NOMO-1 treated with DMSO at 0.1 percent for 48 hours (cell line): ENCODE measurements around the gene CYP19A1.

ENCODE experiments used
- DNase-seq: peaks from one replicate; lab custom pipeline; 2025; ENCODE audit not compliant: unreplicated experiment; lab: John Stamatoyannopoulos, UW

The CYP19A1 gene

DNA sequence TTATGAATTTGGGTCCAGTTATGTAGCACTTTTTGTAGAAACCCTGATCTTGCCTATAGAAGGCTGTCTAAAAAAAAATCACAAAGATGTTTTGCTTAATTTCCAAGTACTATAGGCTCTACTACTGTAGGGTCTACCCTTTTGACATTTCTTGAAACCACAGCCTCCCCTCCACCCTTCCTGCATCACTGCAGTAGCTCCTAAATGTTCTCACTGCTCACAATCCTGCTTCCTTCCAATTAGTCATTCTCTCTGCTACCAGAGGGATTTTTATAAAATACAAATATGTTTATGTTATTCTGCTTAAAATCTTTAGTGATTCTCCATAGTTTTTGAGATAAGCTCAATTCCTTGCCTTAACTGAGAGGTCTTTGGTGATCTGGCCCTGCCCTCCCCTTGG lies 114.0 kb downstream of the CYP19A1 start:
- DNase-seq: no peak

GRCh38 chr15:51223771-51224229 lies 114.6 kb downstream of the CYP19A1 start:
- DNase-seq: peak; percentile 52

GRCh38 chr15:51218299-51218938 lies 120.0 kb downstream of the CYP19A1 start:
- no peak for DNase-seq

- no peak for DNase-seq
Measured at GRCh38 chr15:51212909-51213308, 125.5 kb downstream of the CYP19A1 start.

GRCh38 chr15:51212239-51212638 lies 126.2 kb downstream of the CYP19A1 start:
- DNase-seq: no peak

DNA sequence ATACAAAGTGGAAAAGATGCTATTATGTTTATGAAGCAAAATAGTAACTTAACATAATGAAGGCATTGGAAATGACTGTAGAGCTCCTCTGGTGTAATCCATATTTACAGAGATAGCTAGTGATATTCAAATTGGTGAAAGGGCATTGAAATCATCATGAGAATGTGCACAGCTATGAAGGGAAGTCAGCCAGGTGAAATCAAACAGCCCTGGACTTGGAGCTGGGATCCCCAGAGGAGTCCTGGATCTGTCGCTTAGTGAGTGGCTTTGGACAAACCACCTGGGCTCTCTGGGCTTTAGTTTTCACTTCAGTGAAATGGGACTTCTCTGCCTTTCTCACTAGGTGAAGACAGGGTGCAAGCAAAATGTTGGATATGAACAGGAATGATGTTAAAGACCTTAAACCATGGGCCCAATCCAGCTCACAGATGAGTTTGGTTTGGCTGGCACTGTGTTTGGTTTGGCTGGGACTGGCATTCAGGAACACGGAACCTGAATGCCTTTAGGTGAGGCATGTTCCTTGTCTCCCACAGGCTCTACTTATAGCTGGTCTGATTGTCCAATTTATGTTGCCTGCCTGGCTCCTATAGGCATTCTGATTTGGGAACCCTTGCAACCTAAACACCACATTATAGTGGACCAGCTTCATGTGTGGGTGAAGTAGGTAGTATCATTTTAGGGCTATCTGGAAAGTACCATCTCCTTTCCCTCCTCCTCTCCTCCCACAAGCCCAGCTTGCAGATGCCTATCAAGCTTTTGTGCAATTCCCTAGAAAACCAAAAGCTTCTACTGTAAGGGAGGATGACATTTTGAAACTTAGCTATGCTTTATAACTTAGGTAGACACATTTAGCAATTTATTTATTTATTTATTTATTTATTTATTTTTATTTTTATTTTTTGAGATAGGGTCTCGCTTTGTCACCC lies 133.1 kb downstream of the CYP19A1 start:
- DNase-seq: no peak

DNA sequence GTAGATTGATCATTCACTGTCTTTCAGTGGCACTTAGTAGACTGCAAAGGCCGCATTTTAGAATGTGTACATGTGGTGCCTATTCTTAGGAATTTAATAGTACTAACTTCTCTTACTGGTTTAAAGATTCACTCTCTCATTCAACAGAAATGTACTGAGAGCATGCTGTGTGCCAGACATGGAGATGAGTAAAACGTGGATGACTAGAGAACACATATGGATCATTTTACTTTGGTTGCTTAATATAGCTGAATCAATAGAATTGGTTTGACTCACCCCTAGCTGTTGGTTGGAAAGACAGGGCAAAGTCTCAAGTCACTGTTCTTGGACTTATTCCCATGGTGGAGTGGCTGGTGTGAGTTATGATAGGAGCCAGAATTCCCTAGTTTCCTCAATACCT lies 134.6 kb downstream of the CYP19A1 start:
- DNase-seq: no peak

DNA sequence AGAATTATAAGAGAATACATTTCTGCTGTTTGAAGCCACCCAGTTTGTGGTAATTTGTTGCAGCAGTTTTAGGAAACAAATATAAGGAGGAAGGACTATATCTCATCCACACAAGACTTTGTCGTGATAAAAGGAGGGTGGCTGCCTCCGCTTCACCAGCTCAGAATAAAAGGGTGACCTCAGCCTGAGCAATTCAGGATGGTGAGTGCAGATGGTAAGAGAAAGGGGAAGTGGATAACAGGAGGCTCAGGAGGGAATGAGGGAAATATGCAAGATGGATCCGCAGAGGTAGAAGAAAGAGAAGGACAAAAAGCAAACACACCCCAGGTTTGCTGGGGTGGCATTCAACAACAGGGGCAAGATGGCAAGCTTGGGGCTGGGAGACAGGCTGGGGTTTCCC lies 135.6 kb downstream of the CYP19A1 start:
- peak; percentile 62 for DNase-seq

DNA sequence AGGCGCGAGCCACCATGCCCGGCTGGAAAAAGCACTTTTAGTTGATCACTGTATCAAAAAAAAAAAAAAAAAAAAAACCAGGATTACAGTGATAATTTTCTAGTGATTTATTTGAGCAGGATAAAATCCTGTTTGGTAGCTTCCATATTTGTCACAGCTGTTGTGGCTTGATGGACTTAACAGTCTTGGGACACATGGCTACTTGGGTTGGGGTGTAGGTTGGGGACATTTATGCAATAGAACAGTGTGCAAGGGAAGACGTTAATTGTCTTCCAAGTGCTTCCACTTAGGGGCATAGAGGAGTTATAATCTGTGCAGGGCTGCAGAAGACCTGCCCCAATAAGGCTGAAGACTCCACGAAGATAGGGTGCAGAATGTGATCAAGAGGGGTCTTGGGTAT lies 136.8 kb downstream of the CYP19A1 start:
- DNase-seq: no peak

DNA sequence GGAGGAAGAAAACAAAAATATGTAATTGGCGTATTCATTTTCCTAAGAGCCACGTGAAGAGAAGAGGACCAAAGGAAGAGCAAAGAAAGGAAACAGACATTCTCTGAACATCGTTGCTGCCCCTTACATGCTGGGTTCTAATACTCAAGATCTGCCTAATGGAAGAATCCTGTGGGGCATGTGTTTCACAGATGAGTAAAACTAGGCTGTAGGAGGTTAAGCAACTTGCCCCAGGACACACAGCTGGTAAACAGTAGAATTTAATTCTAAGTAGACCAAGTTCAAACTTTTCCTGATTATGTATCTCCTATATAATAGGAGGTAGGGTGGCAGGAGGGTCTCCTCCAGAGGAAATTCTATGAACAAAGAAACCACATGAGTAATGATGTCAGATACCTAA lies 137.6 kb downstream of the CYP19A1 start:
- DNase-seq: no peak

DNA sequence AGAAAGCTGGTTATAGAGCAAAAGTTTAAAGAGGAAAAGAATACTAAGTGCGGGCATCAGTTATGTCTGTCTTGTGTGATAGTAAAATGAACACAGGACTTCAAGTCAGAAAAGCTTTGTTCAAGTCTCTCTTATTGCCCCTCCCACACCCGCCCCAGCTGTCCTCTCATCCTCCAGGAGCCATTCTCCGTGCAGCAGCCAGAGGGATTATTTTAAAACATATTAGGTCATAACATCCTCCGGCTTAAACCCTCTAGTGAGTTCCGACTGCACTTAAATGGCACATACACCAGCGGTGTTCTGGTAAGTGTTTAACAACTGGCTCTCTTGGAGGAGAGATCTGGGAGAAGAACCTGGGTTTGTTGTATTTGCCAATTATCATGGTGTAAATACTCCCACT lies 138.9 kb downstream of the CYP19A1 start:
- DNase-seq: no peak

GRCh38 chr15:51198701-51199232 lies 139.6 kb downstream of the CYP19A1 start:
- DNase-seq: no peak

- no peak for DNase-seq
Measured at GRCh38 chr15:51195459-51195858, 142.9 kb downstream of the CYP19A1 start.

DNA sequence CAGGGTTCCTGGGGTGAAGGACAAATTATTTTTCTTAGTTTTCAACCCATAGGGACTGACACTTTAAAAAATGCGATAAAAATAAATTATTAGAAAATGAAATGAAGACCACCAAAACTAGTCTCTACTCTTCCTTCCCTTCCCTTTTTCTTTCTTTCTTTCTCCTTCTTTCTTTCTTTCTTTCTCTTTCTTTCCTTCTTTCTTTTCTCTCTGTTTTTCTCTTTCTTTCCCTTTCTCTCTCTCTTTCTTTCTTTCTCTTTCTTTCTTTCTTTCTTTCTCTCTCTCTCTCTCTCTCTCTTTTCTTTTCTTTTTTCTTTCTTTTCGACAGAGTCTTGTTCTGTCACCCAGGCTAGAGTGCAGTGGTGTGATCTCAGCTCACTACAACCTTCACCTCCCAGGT lies 144.4 kb downstream of the CYP19A1 start:
- DNase-seq: no peak

DNA sequence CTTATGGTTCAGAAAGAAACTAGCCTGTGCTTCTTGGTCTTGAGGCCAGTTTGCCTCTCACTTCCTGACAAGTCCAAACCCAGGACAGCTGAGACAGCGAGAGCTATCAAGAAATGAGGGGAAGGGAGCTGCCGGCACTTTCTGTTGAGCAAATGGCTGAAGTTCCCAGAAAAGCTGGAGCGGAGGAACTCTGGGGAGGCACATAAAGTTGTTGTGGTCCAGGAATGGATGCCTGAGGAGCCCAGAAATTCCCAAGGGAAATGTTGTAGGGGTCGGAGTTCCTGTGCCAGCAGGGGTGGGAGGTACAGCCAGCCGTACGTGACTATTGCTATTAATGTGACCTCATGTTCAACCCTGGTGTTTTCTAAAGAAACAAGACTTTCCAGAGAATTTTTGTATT lies 144.9 kb downstream of the CYP19A1 start:
- no peak for DNase-seq

- peak; percentile 64 for DNase-seq
Measured at GRCh38 chr15:51192521-51193280, 145.7 kb downstream of the CYP19A1 start.

GRCh38 chr15:51191766-51192165 lies 146.6 kb downstream of the CYP19A1 start:
- no peak for DNase-seq

GRCh38 chr15:51191072-51191670 lies 147.2 kb downstream of the CYP19A1 start:
- DNase-seq: no peak

GRCh38 chr15:51190424-51191068 lies 147.8 kb downstream of the CYP19A1 start:
- no peak for DNase-seq

DNA sequence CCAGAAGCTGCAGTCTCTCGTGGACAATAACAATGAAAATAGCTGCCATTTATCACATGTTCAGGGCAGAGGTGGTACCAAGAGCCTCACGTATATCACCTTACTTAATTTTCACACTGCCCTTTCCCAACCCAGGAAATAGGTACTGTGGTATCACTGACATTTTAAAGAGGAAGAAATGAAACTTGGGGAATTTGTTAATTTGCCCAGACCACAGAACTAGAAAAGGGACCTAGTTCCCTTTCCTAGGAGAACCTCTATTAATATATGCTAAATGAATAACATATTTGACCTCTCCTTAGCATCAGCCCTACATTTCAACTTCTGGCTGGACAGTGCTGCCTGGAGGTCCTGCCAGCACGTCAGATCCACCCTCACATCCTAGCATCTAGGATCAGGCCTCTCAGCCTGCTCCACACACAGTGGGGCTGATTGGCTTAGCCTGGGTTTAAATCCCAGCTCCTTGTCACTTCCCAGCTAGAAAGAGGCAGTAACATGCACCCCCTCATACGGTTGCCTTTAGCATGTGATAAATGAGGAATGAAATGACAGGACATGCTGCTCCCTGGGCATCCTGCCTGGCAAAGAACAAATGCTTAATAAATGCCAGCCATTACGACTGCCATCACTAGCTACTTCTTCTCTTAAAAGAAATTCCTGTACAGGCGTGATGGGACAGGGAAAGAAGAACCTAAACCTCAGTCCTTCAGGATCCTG lies 148.6 kb downstream of the CYP19A1 start:
- peak; percentile 40 for DNase-seq
